SK-N-SH (cell line): ENCODE data around the gene NEUROG1.

Source experiments
- CHD2 ChIP-seq: fragments of 150-350 bp; IDR thresholded peaks from 2 replicates; pipeline ENCODE4 v1.6.1; 2018; ENCODE audit warnings: low read length; ENCODE audit not compliant: partially characterized antibody
- CTCF ChIP-seq: fragments of 200-600 bp; sonication (generic); IDR thresholded peaks from 2 replicates; pipeline ENCODE4 v1.6.1; 2017; ENCODE audit warnings: antibody characterized with exemption, mild to moderate bottlenecking, moderate library complexity
- ELF1 ChIP-seq: IDR thresholded peaks from 2 replicates; pipeline ENCODE4 v1.4.0; 2012
- GABPA ChIP-seq: IDR thresholded peaks from 2 replicates; pipeline ENCODE4 v1.4.0; 2012; ENCODE audit warnings: low read depth, mild to moderate bottlenecking
- POLR2AphosphoS5 ChIP-seq: IDR thresholded peaks from 2 replicates; pipeline ENCODE4 v1.6.1; 2012; ENCODE audit warnings: low read depth, low read length
- SIN3A ChIP-seq: IDR thresholded peaks from 2 replicates; pipeline ENCODE4 v1.6.1; 2012; ENCODE audit warnings: low read depth, mild to moderate bottlenecking, low read length, moderate library complexity, borderline replicate concordance
- TCF12 ChIP-seq: IDR thresholded peaks from 2 replicates; pipeline ENCODE4 v1.4.0; 2012
- TEAD4 ChIP-seq: IDR thresholded peaks from 2 replicates; pipeline ENCODE4 v1.4.0; 2012; ENCODE audit warnings: mild to moderate bottlenecking, borderline replicate concordance; ENCODE audit not compliant: insufficient read depth
- ZBTB33 ChIP-seq: IDR thresholded peaks from 2 replicates; pipeline ENCODE4 v1.4.0; 2012; ENCODE audit warnings: low read depth, borderline replicate concordance
- TF ChIP-seq, protein P1 (sequence below): IDR thresholded peaks from 2 replicates; pipeline ENCODE4 v1.6.1; 2012; ENCODE audit warnings: mild to moderate bottlenecking, low read depth, low read length, moderate library complexity
- TF ChIP-seq, protein P2 (sequence below): fragments of 150-350 bp; IDR thresholded peaks from 2 replicates; pipeline ENCODE4 v1.6.1; 2017; ENCODE audit warnings: antibody characterized with exemption, low read length, low read depth, borderline replicate concordance

DNA sequence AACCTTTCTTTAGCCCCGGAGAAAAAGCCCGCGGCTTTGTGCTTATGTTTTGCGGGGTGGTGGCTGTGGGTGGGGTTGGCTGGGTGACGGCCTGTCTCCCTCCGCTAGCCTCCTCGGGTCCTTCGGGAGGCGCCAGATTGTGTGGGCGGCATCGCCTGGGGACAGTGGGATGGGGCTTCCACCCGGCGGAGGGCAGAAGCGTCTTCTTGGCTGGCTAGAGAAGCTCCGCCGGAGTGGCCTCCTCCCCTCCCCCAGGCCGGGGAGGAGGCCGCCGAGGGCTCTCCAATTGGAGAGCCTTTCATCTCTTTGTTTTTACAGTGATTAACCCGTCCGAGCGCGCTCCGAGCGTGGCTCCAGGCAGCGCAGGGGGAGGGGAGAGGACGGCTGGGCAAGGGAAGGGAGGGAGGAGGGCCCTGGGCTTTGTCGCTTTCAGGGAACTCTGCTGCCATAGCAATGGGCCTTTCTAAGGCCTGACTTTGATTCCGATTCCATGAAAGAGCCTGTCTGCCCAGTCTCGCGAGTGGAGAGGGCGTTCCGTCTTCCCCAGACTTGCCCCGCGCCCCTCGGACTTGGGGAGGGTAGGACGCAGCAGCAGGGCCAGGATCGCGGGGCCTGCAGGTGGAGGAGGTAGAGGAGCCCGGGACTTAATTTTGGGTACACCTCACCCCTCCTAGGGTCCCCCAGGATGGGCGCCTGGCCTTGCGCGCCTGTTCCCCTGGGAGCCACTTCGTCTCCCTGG lies 46.9 kb downstream of the NEUROG1 start:
- TF ChIP-seq, protein P1, sequence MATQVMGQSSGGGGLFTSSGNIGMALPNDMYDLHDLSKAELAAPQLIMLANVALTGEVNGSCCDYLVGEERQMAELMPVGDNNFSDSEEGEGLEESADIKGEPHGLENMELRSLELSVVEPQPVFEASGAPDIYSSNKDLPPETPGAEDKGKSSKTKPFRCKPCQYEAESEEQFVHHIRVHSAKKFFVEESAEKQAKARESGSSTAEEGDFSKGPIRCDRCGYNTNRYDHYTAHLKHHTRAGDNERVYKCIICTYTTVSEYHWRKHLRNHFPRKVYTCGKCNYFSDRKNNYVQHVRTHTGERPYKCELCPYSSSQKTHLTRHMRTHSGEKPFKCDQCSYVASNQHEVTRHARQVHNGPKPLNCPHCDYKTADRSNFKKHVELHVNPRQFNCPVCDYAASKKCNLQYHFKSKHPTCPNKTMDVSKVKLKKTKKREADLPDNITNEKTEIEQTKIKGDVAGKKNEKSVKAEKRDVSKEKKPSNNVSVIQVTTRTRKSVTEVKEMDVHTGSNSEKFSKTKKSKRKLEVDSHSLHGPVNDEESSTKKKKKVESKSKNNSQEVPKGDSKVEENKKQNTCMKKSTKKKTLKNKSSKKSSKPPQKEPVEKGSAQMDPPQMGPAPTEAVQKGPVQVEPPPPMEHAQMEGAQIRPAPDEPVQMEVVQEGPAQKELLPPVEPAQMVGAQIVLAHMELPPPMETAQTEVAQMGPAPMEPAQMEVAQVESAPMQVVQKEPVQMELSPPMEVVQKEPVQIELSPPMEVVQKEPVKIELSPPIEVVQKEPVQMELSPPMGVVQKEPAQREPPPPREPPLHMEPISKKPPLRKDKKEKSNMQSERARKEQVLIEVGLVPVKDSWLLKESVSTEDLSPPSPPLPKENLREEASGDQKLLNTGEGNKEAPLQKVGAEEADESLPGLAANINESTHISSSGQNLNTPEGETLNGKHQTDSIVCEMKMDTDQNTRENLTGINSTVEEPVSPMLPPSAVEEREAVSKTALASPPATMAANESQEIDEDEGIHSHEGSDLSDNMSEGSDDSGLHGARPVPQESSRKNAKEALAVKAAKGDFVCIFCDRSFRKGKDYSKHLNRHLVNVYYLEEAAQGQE: no peak
- TF ChIP-seq TEAD4 (no peak), ZBTB33 (no peak), CTCF (no peak), SIN3A (no peak), ELF1 (no peak), CHD2 (no peak), TCF12 (no peak), POLR2AphosphoS5 (no peak), GABPA (no peak)
- TF ChIP-seq, protein P2, sequence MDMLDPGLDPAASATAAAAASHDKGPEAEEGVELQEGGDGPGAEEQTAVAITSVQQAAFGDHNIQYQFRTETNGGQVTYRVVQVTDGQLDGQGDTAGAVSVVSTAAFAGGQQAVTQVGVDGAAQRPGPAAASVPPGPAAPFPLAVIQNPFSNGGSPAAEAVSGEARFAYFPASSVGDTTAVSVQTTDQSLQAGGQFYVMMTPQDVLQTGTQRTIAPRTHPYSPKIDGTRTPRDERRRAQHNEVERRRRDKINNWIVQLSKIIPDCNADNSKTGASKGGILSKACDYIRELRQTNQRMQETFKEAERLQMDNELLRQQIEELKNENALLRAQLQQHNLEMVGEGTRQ: no peak
